HG03175 (cell line): Measurements from ENCODE around the gene CHST11.
A peak's percentile ranks its signal among the peaks of the same experiment; 100 is the strongest.
"Not testable (repeated sequence)": the region's sequence is repeated elsewhere in the genome, so short reads cannot be mapped to it uniquely, and the experiment has no call there.

ENCODE experiments used
- ATAC-seq: cut with Tn5 transposase; IDR thresholded peaks from one replicate; pipeline ENCODE4 v1.9.1; 2021; ENCODE audit warnings: mild to moderate bottlenecking, moderate library complexity; ENCODE audit not compliant: unreplicated experiment

The CHST11 gene

GRCh38 chr12:104727726-104728465, 271.1 kb downstream of the CHST11 start:
- ATAC-seq: no peak

GRCh38 chr12:104729091-104729490, 272.3 kb downstream of the CHST11 start:
- ATAC-seq: no peak

- ATAC-seq: no peak
Measured at GRCh38 chr12:104729610-104730446, 273.1 kb downstream of the CHST11 start.

- no peak for ATAC-seq
Measured at GRCh38 chr12:104730763-104731162, 274.0 kb downstream of the CHST11 start.

- ATAC-seq: no peak
Measured at GRCh38 chr12:104733717-104734175, 277.0 kb downstream of the CHST11 start.

GRCh38 chr12:104734541-104735095, 277.9 kb downstream of the CHST11 start:
- ATAC-seq: no peak

- ATAC-seq: no peak
Measured at GRCh38 chr12:104735801-104736200, 279.1 kb downstream of the CHST11 start.

- no peak for ATAC-seq
Measured at GRCh38 chr12:104736307-104736706, 279.6 kb downstream of the CHST11 start.

GRCh38 chr12:104737113-104737512, 280.4 kb downstream of the CHST11 start:
- ATAC-seq: no peak

- no peak for ATAC-seq
Measured at GRCh38 chr12:104737791-104738301, 281.1 kb downstream of the CHST11 start.

- no peak for ATAC-seq
Measured at GRCh38 chr12:104738331-104738730, 281.6 kb downstream of the CHST11 start.

- no peak for ATAC-seq
Measured at GRCh38 chr12:104738776-104739642, 282.3 kb downstream of the CHST11 start.

GRCh38 chr12:104740668-104741067, 283.9 kb downstream of the CHST11 start:
- ATAC-seq: peak; percentile 81

- ATAC-seq: peak; percentile 34
Measured at GRCh38 chr12:104741077-104741476, 284.3 kb downstream of the CHST11 start.

- ATAC-seq: no peak
Measured at GRCh38 chr12:104741497-104742367, 285.0 kb downstream of the CHST11 start.

GRCh38 chr12:104742551-104743201, 285.9 kb downstream of the CHST11 start:
- no peak for ATAC-seq

GRCh38 chr12:104743202-104743580, 286.4 kb downstream of the CHST11 start:
- no peak for ATAC-seq

- not testable (repeated sequence) for ATAC-seq
Measured at GRCh38 chr12:104743753-104744548, 287.2 kb downstream of the CHST11 start.
